GM18907 (cell line): ENCODE data around the gene MMP24OS.
"Not testable (repeated sequence)": the region's sequence is repeated elsewhere in the genome, so short reads cannot be mapped to it uniquely, and the experiment has no call there.

Experiments
- ATAC-seq: cut with Tn5 transposase; IDR thresholded peaks from one replicate; pipeline ENCODE4 v1.9.1; 2021; ENCODE audit warnings: mild to moderate bottlenecking, moderate library complexity; ENCODE audit not compliant: unreplicated experiment

MMP24OS gene

GRCh38 chr20:35276408-35276807 lies 1.5 kb downstream of the MMP24OS start:
- ATAC-seq: no peak

- no peak for ATAC-seq
These were observed 2.1 kb downstream of the MMP24OS start for GRCh38 chr20:35275741-35276251.

- no peak for ATAC-seq
These were observed 3.5 kb downstream of the MMP24OS start for GRCh38 chr20:35274172-35275092.

- no peak for ATAC-seq
These were observed 4.3 kb downstream of the MMP24OS start for GRCh38 chr20:35273449-35274171.

GRCh38 chr20:35271904-35272303 lies 6.0 kb downstream of the MMP24OS start:
- ATAC-seq: no peak

GRCh38 chr20:35271073-35271882 lies 6.6 kb downstream of the MMP24OS start:
- ATAC-seq: no peak

- ATAC-seq: no peak
These were observed 7.7 kb downstream of the MMP24OS start for GRCh38 chr20:35270021-35270902.

GRCh38 chr20:35269055-35269781 lies 8.7 kb downstream of the MMP24OS start:
- no peak for ATAC-seq

- ATAC-seq: no peak
These were observed 10.8 kb downstream of the MMP24OS start for GRCh38 chr20:35267092-35267491.

GRCh38 chr20:35264755-35265154 lies 13.2 kb downstream of the MMP24OS start:
- ATAC-seq: no peak

- ATAC-seq: no peak
These were observed 14.2 kb downstream of the MMP24OS start for GRCh38 chr20:35263532-35264341.

- not testable (repeated sequence) for ATAC-seq
These were observed 15.0 kb downstream of the MMP24OS start for GRCh38 chr20:35262731-35263531.

- ATAC-seq: not testable (repeated sequence)
These were observed 15.6 kb downstream of the MMP24OS start for GRCh38 chr20:35262321-35262720.

GRCh38 chr20:35260426-35260825 lies 17.5 kb downstream of the MMP24OS start:
- no peak for ATAC-seq

GRCh38 chr20:35257175-35257909 lies 20.6 kb downstream of the MMP24OS start:
- no peak for ATAC-seq

GRCh38 chr20:35254448-35254999 lies 23.4 kb downstream of the MMP24OS start:
- ATAC-seq: no peak

GRCh38 chr20:35253010-35253409 lies 24.9 kb downstream of the MMP24OS start:
- no peak for ATAC-seq
